B cell (primary cell): ENCODE measurements around the gene GPR146. TPM values are rescaled to one million over a fixed set of nuclear protein-coding genes. Genes with fewer than 3 reads are reported as not detected.

Experiments
- ATAC-seq: fragments of 200-7000 bp; cut with Tn5 transposase; one replicate; pipeline ENCODE4 v1.10.0; 2021; ENCODE audit warnings: low read depth, mild to moderate bottlenecking, moderate number of reproducible peaks, moderate library complexity
- CTCF ChIA-PET: fragments of 350-600 bp; sonication (Branson Sonifier 250); formaldehyde crosslinking; loops from one replicate; lab custom pipeline; 2021; ENCODE audit warnings: antibody characterized with exemption, inconsistent platforms; lab: Charles Lee
- POLR2A ChIA-PET: fragments of 350-600 bp; sonication (Branson Sonifier 250); formaldehyde crosslinking; loops from one replicate; lab custom pipeline; 2021; ENCODE audit warnings: antibody characterized with exemption; lab: Charles Lee
- DNase-seq: peaks from one replicate; pipeline ENCODE4 v3.0.0; 2013
- H2AFZ ChIP-seq: 2 replicates; pipeline ENCODE4 v1.6.1; 2012; ENCODE audit warnings: mild to moderate bottlenecking, low read depth, low read length; ENCODE audit not compliant: insufficient read depth, poor library complexity, severe bottlenecking
- H3K27ac ChIP-seq, 2 donors: 1 replicate in 1 of 2; 2 replicates in 1 of 2; pipeline ENCODE4 v1.5.1; 2012 to 2013; ENCODE audit warnings: low read length in 2 of 2, mild to moderate bottlenecking in 2 of 2, moderate library complexity in 1 of 2
- H3K27me3 ChIP-seq, 4 experiments: fragments of 200-600 bp in 1 of 4; sonication (generic) in 1 of 4; replicated peaks in 1 of 4; 1 replicate in 2 of 4; 2 replicates in 2 of 4; pipeline versions ENCODE4 v1.6.1 to v1.7.0; 2013 to 2016; ENCODE audit warnings: low read length in 3 of 4, mild to moderate bottlenecking in 2 of 4, mixed read lengths in 1 of 4, moderate library complexity in 1 of 4; ENCODE audit not compliant: insufficient read depth in 4 of 4, control insufficient read depth in 3 of 4; ENCODE audit errors: control extremely low read depth in 1 of 4
- H3K36me3 ChIP-seq, 2 experiments: replicated peaks in 1 of 2; 1 replicate in 1 of 2; 2 replicates in 1 of 2; pipeline versions ENCODE4 v1.6.1 to v1.7.1; 2013; ENCODE audit warnings: low read length in 1 of 2; ENCODE audit not compliant: insufficient read depth in 2 of 2, control insufficient read depth in 1 of 2; ENCODE audit errors: control extremely low read depth in 1 of 2, extremely low read depth in 1 of 2
- H3K4me1 ChIP-seq, 2 donors: fragments of 200-600 bp in 1 of 2; sonication (generic) in 1 of 2; 1 replicate in 1 of 2; 2 replicates in 1 of 2; pipeline versions ENCODE4 v1.5.1 to v1.6.1; 2013 to 2017; ENCODE audit warnings: low read length in 2 of 2; ENCODE audit not compliant: control insufficient read depth in 2 of 2, insufficient read depth in 2 of 2
- H3K4me2 ChIP-seq: replicated peaks from 2 replicates; pipeline ENCODE3; 2012; ENCODE audit warnings: mild to moderate bottlenecking, low read depth, low read length; ENCODE audit not compliant: poor library complexity, severe bottlenecking
- H3K4me3 ChIP-seq, 5 experiments: fragments of 200-600 bp in 1 of 5; sonication (generic) in 1 of 5; 1 replicate in 3 of 5; 2 replicates in 2 of 5; pipeline versions ENCODE4 v1.5.1 to v1.7.0; 2011 to 2016; ENCODE audit warnings: low read length in 4 of 5, mild to moderate bottlenecking in 4 of 5, low read depth in 2 of 5, control low read depth in 1 of 5, moderate library complexity in 1 of 5; ENCODE audit not compliant: insufficient read depth in 1 of 5; ENCODE audit errors: control extremely low read depth in 1 of 5, extremely low read depth in 1 of 5
- H3K79me2 ChIP-seq: fragments of 200-600 bp; sonication (generic); one replicate; pipeline ENCODE4 v1.6.0; 2016; ENCODE audit warnings: low read length; ENCODE audit not compliant: control insufficient read depth, insufficient read depth
- H3K9ac ChIP-seq: fragments of 200-600 bp; sonication (generic); 2 replicates; pipeline ENCODE4 v1.6.1; 2017; ENCODE audit warnings: mild to moderate bottlenecking, low read length, moderate library complexity
- H3K9me3 ChIP-seq, 3 donors: one replicate each; pipeline versions ENCODE4 v1.6.1 to v1.7.1; 2013; ENCODE audit warnings: low read length in 2 of 3; ENCODE audit not compliant: control insufficient read depth in 2 of 3, insufficient read depth in 1 of 3; ENCODE audit errors: control extremely low read depth in 1 of 3
- H4K20me1 ChIP-seq: 2 replicates; pipeline ENCODE4 v1.6.0; 2012; ENCODE audit warnings: mild to moderate bottlenecking, low read length; ENCODE audit not compliant: insufficient read depth, control insufficient read depth, poor library complexity, severe bottlenecking
- H3K27ac Mint-ChIP-seq: one replicate; pipeline ENCODE4 v1.8.0; 2021; ENCODE audit warnings: mixed read lengths
- H3K27me3 Mint-ChIP-seq: one replicate; pipeline ENCODE4 v1.8.0; 2021; ENCODE audit warnings: mixed read lengths
- H3K4me1 Mint-ChIP-seq: one replicate; pipeline ENCODE4 v1.8.0; 2021; ENCODE audit warnings: mixed read lengths
- H3K4me3 Mint-ChIP-seq: one replicate; pipeline ENCODE4 v1.8.0; 2021; ENCODE audit warnings: mixed read lengths
- H3K9me3 Mint-ChIP-seq: one replicate; pipeline ENCODE4 v1.8.0; 2022; ENCODE audit warnings: mixed read lengths; ENCODE audit not compliant: insufficient read depth
- EZH2 ChIP-seq: IDR thresholded peaks from 2 replicates; pipeline ENCODE4 v1.6.1; 2012; ENCODE audit warnings: borderline replicate concordance, low read depth, mild to moderate bottlenecking, moderate library complexity, low read length; ENCODE audit not compliant: insufficient read depth, poor library complexity, severe bottlenecking
- WGBS: methylation state at CpG from one replicate; pipeline ENCODE4 v1.1.5; 2013; ENCODE audit warnings: missing lambda C conversion rate; ENCODE audit not compliant: insufficient coverage; 5-methylcytosine and 5-hydroxymethylcytosine counted together
- intact Hi-C: fragments of 100-400 bp; cut with micrococcal nuclease; formaldehyde crosslinking; loops from one replicate; pipeline ENCODE4 v1.10.0; 2022
- polyA plus RNA-seq: library from polyadenylated mRNA; depleted of rRNA; stranded (reverse); fragments of >200 nt; gene quantifications from 2 replicates; pipeline ENCODE4 v1.2.3, GENCODE V29; 2012
- total RNA-seq, 2 donors: library from RNA; stranded (reverse); fragments of 120-200 nt in 1 of 2; gene quantifications; 1 replicate in 1 of 2; 2 replicates in 1 of 2; pipeline versions ENCODE4 v1.2.3 to v1.2.4, GENCODE V29; 2013 to 2022
- TF ChIP-seq, protein P1 (sequence below): fragments of 200-600 bp; IDR thresholded peaks from one replicate; pipeline ENCODE4 v1.8.0; 2022; ENCODE audit warnings: antibody characterized with exemption, mild to moderate bottlenecking

The GPR146 gene
- total and polyA plus RNA-seq, 2 donors (not counting 1 experiment from before 2014, with no cell fraction given) = 4.2 to 45.4 TPM

DNA sequence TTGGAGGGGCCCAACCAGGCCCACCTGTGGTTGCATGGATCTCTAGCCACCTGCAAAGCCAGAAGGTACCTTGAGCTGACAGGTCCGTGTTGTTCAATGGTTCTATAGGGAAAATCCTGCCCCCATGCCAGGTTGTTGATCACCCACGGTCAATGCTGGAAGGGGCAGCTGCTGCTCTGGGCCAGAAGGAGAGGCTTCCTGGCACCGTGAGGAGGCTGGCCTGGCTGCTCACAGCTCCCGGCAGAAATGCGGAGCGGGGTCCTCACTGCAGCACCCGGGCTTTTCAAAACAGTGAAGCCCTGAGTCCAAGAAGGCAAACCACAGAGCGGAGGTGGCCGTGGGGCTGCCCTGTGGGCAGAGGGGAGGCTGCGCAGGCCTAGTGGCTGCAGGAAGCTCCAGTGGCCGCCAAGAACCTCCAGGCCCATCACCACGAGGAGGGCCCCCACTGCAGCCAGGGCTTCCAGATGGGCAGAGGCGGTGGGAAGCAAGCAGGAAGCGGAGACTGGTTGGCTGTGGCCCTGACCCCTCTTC, 25.0 kb upstream of the GPR146 start:
- no peaks in the 10 kb centered on the region for H3K27me3 Mint-ChIP-seq
- peak overlapping the region; percentile 10 for H3K27ac Mint-ChIP-seq
- H4K20me1 ChIP-seq = peaks cover 86% of the 10 kb centered on the region
- peaks cover 34 to 46% of the 10 kb centered on the region in 2 donors for H3K4me1 ChIP-seq
- peaks cover 0 to 31% of the 10 kb centered on the region in 2 experiments for H3K36me3 ChIP-seq
- no peak overlapping the region for H3K4me3 ChIP-seq
- H3K4me3 Mint-ChIP-seq = no peak overlapping the region
- TF ChIP-seq EZH2 = no peak
- TF ChIP-seq, protein P1, sequence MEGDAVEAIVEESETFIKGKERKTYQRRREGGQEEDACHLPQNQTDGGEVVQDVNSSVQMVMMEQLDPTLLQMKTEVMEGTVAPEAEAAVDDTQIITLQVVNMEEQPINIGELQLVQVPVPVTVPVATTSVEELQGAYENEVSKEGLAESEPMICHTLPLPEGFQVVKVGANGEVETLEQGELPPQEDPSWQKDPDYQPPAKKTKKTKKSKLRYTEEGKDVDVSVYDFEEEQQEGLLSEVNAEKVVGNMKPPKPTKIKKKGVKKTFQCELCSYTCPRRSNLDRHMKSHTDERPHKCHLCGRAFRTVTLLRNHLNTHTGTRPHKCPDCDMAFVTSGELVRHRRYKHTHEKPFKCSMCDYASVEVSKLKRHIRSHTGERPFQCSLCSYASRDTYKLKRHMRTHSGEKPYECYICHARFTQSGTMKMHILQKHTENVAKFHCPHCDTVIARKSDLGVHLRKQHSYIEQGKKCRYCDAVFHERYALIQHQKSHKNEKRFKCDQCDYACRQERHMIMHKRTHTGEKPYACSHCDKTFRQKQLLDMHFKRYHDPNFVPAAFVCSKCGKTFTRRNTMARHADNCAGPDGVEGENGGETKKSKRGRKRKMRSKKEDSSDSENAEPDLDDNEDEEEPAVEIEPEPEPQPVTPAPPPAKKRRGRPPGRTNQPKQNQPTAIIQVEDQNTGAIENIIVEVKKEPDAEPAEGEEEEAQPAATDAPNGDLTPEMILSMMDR = no peak
- no peak for ATAC-seq
- no peak for DNase-seq
- ChIA-PET POLR2A (interaction anchor here (0.7 to 1.7 kb wide), 5 partner anchors 15 to 67 kb away, joined by 4 to 7 read pairs (median 5); no protein-coding TSS in a partner anchor), CTCF (interaction anchor here (0.6 to 3.0 kb wide), 5 partner anchors 25 to 46 kb away, joined by 3 to 13 read pairs (median 4); partner anchors contain the start of gene GPR146)
- H2AFZ ChIP-seq = no peak overlapping the region
- H3K9me3 ChIP-seq = peaks cover 0 to 34% (median 0%) of the 10 kb centered on the region in 3 donors
- no peak overlapping the region for H3K4me2 ChIP-seq
- 97% methylated on average over 14 of the region's 14 CpGs for WGBS
- H3K9ac ChIP-seq = no peak overlapping the region
- H3K27ac ChIP-seq = no peak overlapping the region
- H3K9me3 Mint-ChIP-seq = no peaks in the 10 kb centered on the region
- H3K4me1 Mint-ChIP-seq = peaks cover 56% of the 10 kb centered on the region
- peaks cover 87% of the 10 kb centered on the region for H3K79me2 ChIP-seq
- H3K27me3 ChIP-seq = peaks cover 0 to 2% (median 0%) of the 10 kb centered on the region in 4 experiments
- intact Hi-C loops = no loop called here
